Sigmoid colon (tissue), 7 donors: ENCODE data around the gene PTGS1. TPM values are rescaled to one million over a fixed set of nuclear protein-coding genes. Genes with fewer than 3 reads are reported as not detected.

Source experiments
- DNase-seq: peaks from one replicate; pipeline ENCODE4 v3.0.0-alpha.2; 2019
- H3K27ac ChIP-seq, 4 donors: fragments of 200-600 bp; sonication (generic); one replicate each; pipeline ENCODE4 v1.5.1; 2016 to 2019; ENCODE audit warnings: mild to moderate bottlenecking in 1 of 4
- H3K27me3 ChIP-seq, 3 donors: fragments of 200-600 bp; sonication (generic); one replicate each; pipeline ENCODE4 v1.5.1; 2019; ENCODE audit warnings: mild to moderate bottlenecking in 1 of 3
- H3K36me3 ChIP-seq, 4 donors: fragments of 200-600 bp; sonication (generic); one replicate each; pipeline ENCODE4 v1.5.1; 2016 to 2019
- H3K4me1 ChIP-seq, 4 donors: fragments of 200-600 bp; sonication (generic); one replicate each; pipeline ENCODE4 v1.5.1; 2017 to 2019
- H3K4me3 ChIP-seq, 4 donors: fragments of 200-600 bp; sonication (generic); one replicate each; pipeline ENCODE4 v1.5.1; 2017 to 2019; ENCODE audit warnings: mild to moderate bottlenecking in 2 of 4, moderate library complexity in 1 of 4
- H3K9me3 ChIP-seq, 4 donors: fragments of 200-600 bp in 3 of 4; sonication (generic) in 3 of 4; one replicate each; pipeline versions ENCODE4 v1.5.1 to v1.6.1; 2013 to 2019
- EP300 ChIP-seq, 4 donors: sonication (generic); formaldehyde crosslinking; IDR thresholded peaks; one replicate each; pipeline ENCODE4 v1.6.1; 2017; ENCODE audit warnings: antibody characterized with exemption in 4 of 4
- POLR2A ChIP-seq, 2 donors: fragments of 450-650 bp; IDR thresholded peaks; one replicate each; pipeline ENCODE4 v1.6.1; 2016; ENCODE audit warnings: antibody characterized with exemption in 2 of 2, mild to moderate bottlenecking in 2 of 2, moderate library complexity in 2 of 2
- POLR2AphosphoS5 ChIP-seq, 4 donors: sonication (generic); formaldehyde crosslinking; IDR thresholded peaks; one replicate each; pipeline ENCODE4 v1.6.1; 2017; ENCODE audit warnings: antibody characterized with exemption in 4 of 4
- WGBS, 2 donors: extraction: QIAGEN DNeasy Blood & Tissue Kit; methylation state at CpG; one replicate each; pipeline ENCODE4 v1.1.7; 2013; 5-methylcytosine and 5-hydroxymethylcytosine counted together
- intact Hi-C: fragments of 100-400 bp; cut with DNase I; formaldehyde crosslinking; loops from one replicate; pipeline ENCODE4 v1.15.1; 2023
- polyA plus RNA-seq, 3 donors: library from polyadenylated mRNA; stranded (reverse); fragments of 200-250 nt; gene quantifications; one replicate each; pipeline ENCODE4 v1.2.3, GENCODE V29; 2013
- total RNA-seq, 4 donors: library from RNA; depleted of rRNA; stranded (reverse); fragments of >200 nt; gene quantifications; one replicate each; pipeline ENCODE4 v1.1.0, GENCODE V29; 2016
- TF ChIP-seq, protein P1 (sequence below), 4 experiments: fragments of 450-650 bp in 3 of 4; fragments of 200-600 bp in 1 of 4; IDR thresholded peaks; one replicate each; pipeline ENCODE4 v1.5.1; 2016 to 2019; ENCODE audit warnings: antibody characterized with exemption in 4 of 4, mild to moderate bottlenecking in 3 of 4, moderate library complexity in 2 of 4
- donor health status: healthy with polysubstance abuse.
- donor health status: Bipolar disorder and iron deficiency.
- donor health status: healthy.

Gene PTGS1
- total and polyA plus RNA-seq, 7 donors: 3.0 to 150 (median 72.6) TPM

DNA sequence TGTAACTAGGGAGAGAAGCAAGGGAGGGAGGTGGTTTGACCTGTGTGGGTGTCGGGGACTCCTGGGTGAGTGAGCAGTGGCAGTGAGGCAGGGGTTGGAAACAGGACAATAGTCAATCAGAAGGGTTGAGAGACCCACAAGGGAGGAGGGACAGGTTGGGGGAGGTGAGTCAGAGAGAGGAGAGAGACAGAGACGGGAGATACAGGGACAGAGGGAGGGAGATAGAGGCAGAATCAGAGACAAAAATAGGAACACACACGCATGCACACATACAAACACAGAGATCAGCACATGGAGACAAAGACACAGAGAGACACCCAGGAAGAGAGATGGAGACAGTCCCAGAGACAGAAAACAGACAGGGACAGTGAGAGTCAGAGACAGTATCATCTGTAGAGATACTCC lies 39.3 kb upstream of the PTGS1 start:
- WGBS, 2 donors: 87 to 91% methylated on average over 3 of the region's 3 CpGs
- Histone ChIP-seq H3K27ac (no peak overlapping the region), H3K36me3 (peaks cover 0 to 3% (median 0%) of the 10 kb centered on the region in 4 donors), H3K9me3 (no peaks in the 10 kb centered on the region), H3K27me3 (no peaks in the 10 kb centered on the region), H3K4me1 (no peaks in the 10 kb centered on the region), H3K4me3 (no peak overlapping the region)
- intact Hi-C loops: no loop called here
- no peak for DNase-seq
- TF ChIP-seq EP300 (IDR thresholded peaks at IDR 0.05): no peak
- TF ChIP-seq, protein P1, sequence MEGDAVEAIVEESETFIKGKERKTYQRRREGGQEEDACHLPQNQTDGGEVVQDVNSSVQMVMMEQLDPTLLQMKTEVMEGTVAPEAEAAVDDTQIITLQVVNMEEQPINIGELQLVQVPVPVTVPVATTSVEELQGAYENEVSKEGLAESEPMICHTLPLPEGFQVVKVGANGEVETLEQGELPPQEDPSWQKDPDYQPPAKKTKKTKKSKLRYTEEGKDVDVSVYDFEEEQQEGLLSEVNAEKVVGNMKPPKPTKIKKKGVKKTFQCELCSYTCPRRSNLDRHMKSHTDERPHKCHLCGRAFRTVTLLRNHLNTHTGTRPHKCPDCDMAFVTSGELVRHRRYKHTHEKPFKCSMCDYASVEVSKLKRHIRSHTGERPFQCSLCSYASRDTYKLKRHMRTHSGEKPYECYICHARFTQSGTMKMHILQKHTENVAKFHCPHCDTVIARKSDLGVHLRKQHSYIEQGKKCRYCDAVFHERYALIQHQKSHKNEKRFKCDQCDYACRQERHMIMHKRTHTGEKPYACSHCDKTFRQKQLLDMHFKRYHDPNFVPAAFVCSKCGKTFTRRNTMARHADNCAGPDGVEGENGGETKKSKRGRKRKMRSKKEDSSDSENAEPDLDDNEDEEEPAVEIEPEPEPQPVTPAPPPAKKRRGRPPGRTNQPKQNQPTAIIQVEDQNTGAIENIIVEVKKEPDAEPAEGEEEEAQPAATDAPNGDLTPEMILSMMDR (IDR thresholded peaks at IDR 0.05): no peak
- TF ChIP-seq POLR2A (IDR thresholded peaks at IDR 0.05): no peak
- TF ChIP-seq POLR2AphosphoS5 (IDR thresholded peaks at IDR 0.05): no peak

DNA sequence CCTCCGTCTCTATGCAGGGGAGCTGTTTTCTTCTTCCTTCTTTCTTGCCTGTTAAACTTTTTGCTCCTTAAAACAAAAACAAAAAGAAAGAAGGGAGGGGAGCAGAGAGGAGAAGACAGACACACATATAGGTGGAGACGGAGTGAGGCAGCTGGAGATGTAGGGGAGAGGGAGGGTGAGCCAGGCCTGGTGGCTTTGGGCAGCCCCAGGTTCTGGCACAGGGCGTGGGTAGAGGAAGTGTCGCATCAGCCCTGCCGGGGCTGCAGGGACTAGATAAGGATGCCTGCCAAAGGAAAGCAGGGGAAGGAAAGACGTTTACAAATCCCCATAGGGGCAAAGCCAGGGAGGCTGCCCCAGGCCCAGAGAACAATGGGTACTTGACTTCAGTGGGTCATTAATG lies 38.7 kb upstream of the PTGS1 start:
- TF ChIP-seq POLR2A (IDR thresholded peaks at IDR 0.05) (no peak), EP300 (IDR thresholded peaks at IDR 0.05) (no peak), POLR2AphosphoS5 (IDR thresholded peaks at IDR 0.05) (peak in 1 of 4 donors; percentile 10)
- TF ChIP-seq, protein P1 (IDR thresholded peaks at IDR 0.05): no peak
- no peak for DNase-seq
- intact Hi-C loops: no loop called here
- Histone ChIP-seq H3K9me3 (no peaks in the 10 kb centered on the region), H3K4me1 (no peaks in the 10 kb centered on the region), H3K27ac (no peak overlapping the region), H3K27me3 (no peaks in the 10 kb centered on the region), H3K36me3 (peaks cover 0 to 3% (median 0%) of the 10 kb centered on the region in 4 donors), H3K4me3 (no peak overlapping the region)
- 37 to 57% methylated on average over 6 of the region's 6 CpGs for WGBS, 2 donors

DNA sequence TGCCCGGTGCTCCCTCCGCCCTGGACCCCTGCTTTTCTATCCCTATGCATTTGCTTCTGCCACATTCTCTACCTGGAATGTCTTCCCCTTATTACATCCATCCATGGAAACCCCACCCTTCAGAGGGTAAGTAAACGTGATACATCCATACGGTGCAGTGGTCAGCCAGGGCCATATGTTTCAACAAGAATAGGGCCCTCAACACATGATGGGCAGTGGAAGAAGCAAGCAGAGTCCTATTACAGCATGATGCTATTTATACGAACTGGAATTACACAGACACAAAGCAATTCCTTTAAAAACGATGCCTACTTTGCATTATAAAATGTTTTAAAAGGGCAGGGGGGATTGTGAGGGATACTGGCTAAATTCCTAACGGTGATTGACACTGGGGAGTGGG lies 38.2 kb upstream of the PTGS1 start:
- WGBS, 2 donors: 57 to 77% methylated on average over 7 of the region's 7 CpGs
- Histone ChIP-seq H3K27ac (no peak overlapping the region), H3K9me3 (no peaks in the 10 kb centered on the region), H3K4me3 (no peak overlapping the region), H3K36me3 (peaks cover 0 to 3% (median 0%) of the 10 kb centered on the region in 4 donors), H3K4me1 (no peaks in the 10 kb centered on the region), H3K27me3 (no peaks in the 10 kb centered on the region)
- no peak for TF ChIP-seq POLR2AphosphoS5 (IDR thresholded peaks at IDR 0.05)
- TF ChIP-seq, protein P1 (IDR thresholded peaks at IDR 0.05): no peak
- TF ChIP-seq EP300 (IDR thresholded peaks at IDR 0.05): no peak
- TF ChIP-seq POLR2A (IDR thresholded peaks at IDR 0.05): no peak
- no peak for DNase-seq
- intact Hi-C loops: no loop called here

DNA sequence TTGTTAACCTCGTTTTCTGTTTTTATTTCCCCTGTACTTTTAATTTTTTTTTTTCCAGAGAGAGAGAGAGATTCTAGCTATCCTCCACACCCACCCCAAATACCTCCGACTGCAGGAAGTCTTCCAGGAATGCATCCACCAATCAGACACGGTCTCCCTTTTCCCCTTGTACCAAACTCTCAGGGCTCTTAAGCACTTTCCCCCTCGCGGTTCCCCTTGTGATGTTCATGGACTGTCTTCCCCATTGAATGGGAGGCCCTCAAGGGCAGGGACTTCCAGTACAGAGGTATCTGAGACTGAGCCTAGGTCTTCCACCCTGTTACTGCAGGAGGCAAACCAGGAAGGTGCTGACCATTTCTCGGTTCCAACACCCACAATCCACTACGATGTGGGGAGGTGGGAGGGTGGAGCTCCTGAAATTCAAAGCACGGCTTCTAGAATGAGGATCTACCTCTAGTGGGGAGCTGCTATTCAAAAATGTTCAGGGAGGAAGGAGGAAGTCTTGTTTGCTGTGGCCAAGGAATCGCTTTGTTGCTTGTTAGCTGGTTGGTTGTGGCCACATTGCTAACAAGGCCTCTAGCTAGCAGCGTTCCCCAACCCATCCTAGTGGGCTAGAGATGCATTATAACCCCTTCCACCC lies 37.5 kb upstream of the PTGS1 start:
- no peak overlapping the region for H3K4me3 ChIP-seq
- TF ChIP-seq POLR2A (IDR thresholded peaks at IDR 0.05): no peak
- no peak overlapping the region for H3K27ac ChIP-seq
- no peaks in the 10 kb centered on the region for H3K9me3 ChIP-seq
- no peaks in the 10 kb centered on the region for H3K4me1 ChIP-seq
- whole genome bisulfite sequencing, 2 donors: 71 to 76% methylated on average over 10 of the region's 10 CpGs
- intact Hi-C loops: no loop called here
- no peaks in the 10 kb centered on the region for H3K27me3 ChIP-seq
- DNase-seq: no peak
- H3K36me3 ChIP-seq: peaks cover 0 to 3% (median 0%) of the 10 kb centered on the region in 4 donors

DNA sequence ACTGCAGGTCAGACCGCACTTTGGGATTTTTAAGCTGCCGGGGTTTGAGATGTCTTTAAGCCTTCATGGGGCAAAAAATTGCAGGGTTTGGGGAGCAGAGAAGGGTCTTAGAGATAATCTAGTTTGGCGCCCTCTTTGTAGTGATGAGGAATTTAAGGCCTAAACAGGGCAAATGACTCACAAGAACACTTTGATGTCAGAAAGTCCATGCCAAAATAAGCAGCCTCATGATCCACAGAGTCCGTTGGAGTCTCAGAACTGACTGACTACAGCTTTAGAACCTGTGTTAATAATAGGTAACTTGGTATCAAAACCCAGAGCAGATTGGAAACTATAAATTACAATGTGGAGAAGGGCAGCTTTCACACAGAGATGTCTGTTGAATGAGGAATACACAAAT lies 35.9 kb upstream of the PTGS1 start:
- no peaks in the 10 kb centered on the region for H3K9me3 ChIP-seq
- no peaks in the 10 kb centered on the region for H3K27me3 ChIP-seq
- H3K36me3 ChIP-seq: no peaks in the 10 kb centered on the region
- WGBS, 2 donors: 83 to 89% methylated on average over 4 of the region's 4 CpGs
- H3K27ac ChIP-seq: no peak overlapping the region
- TF ChIP-seq EP300 (IDR thresholded peaks at IDR 0.05) (no peak), POLR2AphosphoS5 (IDR thresholded peaks at IDR 0.05) (no peak), POLR2A (IDR thresholded peaks at IDR 0.05) (no peak)
- TF ChIP-seq, protein P1 (IDR thresholded peaks at IDR 0.05): no peak
- H3K4me1 ChIP-seq: no peaks in the 10 kb centered on the region
- intact Hi-C loops: no loop called here
- H3K4me3 ChIP-seq: no peak overlapping the region
- no peak for DNase-seq
